ENCODE data around the gene EXOC3L4. TPM values are rescaled to one million over a fixed set of nuclear protein-coding genes. Genes with fewer than 3 reads are reported as not detected.

Gene EXOC3L4
- total and polyA plus RNA-seq, 2 donors (not counting 3 experiments of a cell fraction or from before 2014, with no cell fraction given): not detected

- no peak for DNase-seq (ENCODE audit: low read depth, low spot score)
Observed at GRCh38 chr14:103073876-103074728, 20.4 kb upstream of the EXOC3L4 start.

More at GRCh38 chr14:103073876-103074728, 20.4 kb upstream of the EXOC3L4 start:
- H3K36me3 ChIP-seq (ENCODE audit: control insufficient read depth in 2 of 2, extremely low read depth in 1 of 2, insufficient read depth in 2 of 2, low read length in 2 of 2): no peaks in the 10 kb centered on the region
- no peaks in the 10 kb centered on the region for H3K9me1 ChIP-seq (replicated peaks; ENCODE audit: control insufficient read depth, extremely low read depth, insufficient read depth, low read length)
- FAIRE-seq: no peak
- peaks cover 8% of the 10 kb centered on the region for H3K4me1 ChIP-seq (ENCODE audit: control insufficient read depth, extremely low read depth, insufficient read depth, low read length)
- H2AFZ ChIP-seq (ENCODE audit: low read depth, low read length): peak overlapping the region; percentile 89
- intact Hi-C loops (cut with micrococcal nuclease) (loop anchor here (2.0 kb wide), 1 partner anchor 111 kb away; no protein-coding TSS in a partner anchor), dilution Hi-C loops (cut with MboI; ENCODE audit: extremely low pct_ligation_motif_present, low sequenced_read_pairs) (no loop called here)
- TF ChIP-seq EZH2 (IDR thresholded peaks at IDR 0.05; ENCODE audit: borderline replicate concordance, low read depth, low read length, severe bottlenecking) (no peak), MAX (IDR thresholded peaks at IDR 0.05; ENCODE audit: insufficient read depth, insufficient read length) (no peak), POLR2AphosphoS5 (IDR thresholded peaks at IDR 0.05; ENCODE audit: insufficient read depth, low read depth, low read length) (no peak), JUN (IDR thresholded peaks at IDR 0.05; ENCODE audit: borderline replicate concordance, insufficient read depth, insufficient read length, low read depth) (no peak), POLR2A (IDR thresholded peaks at IDR 0.05; ENCODE audit: low read depth, low read length) (no peak), GATA2 (IDR thresholded peaks at IDR 0.05; ENCODE audit: insufficient read depth, insufficient read length, low read depth, low read length) (no peak), MYC (IDR thresholded peaks at IDR 0.05; ENCODE audit: low read depth, low read length) (no peak), FOS (IDR thresholded peaks at IDR 0.05; ENCODE audit: borderline replicate concordance, insufficient read depth, low read length) (no peak)
- TF ChIP-seq, protein P1, sequence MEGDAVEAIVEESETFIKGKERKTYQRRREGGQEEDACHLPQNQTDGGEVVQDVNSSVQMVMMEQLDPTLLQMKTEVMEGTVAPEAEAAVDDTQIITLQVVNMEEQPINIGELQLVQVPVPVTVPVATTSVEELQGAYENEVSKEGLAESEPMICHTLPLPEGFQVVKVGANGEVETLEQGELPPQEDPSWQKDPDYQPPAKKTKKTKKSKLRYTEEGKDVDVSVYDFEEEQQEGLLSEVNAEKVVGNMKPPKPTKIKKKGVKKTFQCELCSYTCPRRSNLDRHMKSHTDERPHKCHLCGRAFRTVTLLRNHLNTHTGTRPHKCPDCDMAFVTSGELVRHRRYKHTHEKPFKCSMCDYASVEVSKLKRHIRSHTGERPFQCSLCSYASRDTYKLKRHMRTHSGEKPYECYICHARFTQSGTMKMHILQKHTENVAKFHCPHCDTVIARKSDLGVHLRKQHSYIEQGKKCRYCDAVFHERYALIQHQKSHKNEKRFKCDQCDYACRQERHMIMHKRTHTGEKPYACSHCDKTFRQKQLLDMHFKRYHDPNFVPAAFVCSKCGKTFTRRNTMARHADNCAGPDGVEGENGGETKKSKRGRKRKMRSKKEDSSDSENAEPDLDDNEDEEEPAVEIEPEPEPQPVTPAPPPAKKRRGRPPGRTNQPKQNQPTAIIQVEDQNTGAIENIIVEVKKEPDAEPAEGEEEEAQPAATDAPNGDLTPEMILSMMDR (IDR thresholded peaks at IDR 0.05; ENCODE audit: extremely low read depth in 1 of 2, insufficient read depth in 1 of 2, low read depth in 1 of 2, low read length in 2 of 2): no peak
- ChIA-PET CTCF (interaction anchor here (0.5 to 2.0 kb wide), 13 partner anchors 8 to 218 kb away, joined by 3 to 17 read pairs (median 6); partner anchors contain the start of gene CDC42BPB), POLR2A (interaction anchor here (0.6 to 0.9 kb wide), 2 partner anchors 17 to 42 kb away, joined by 3 to 7 read pairs; no protein-coding TSS in a partner anchor)
- H3K27me3 ChIP-seq (ENCODE audit: control insufficient read depth in 2 of 2, insufficient read depth in 2 of 2, low read length in 2 of 2): no peaks in the 10 kb centered on the region
- H3K9me3 ChIP-seq (replicated peaks; ENCODE audit: control insufficient read depth, insufficient read depth, low read length): no peaks in the 10 kb centered on the region
- H3K27ac ChIP-seq (ENCODE audit: insufficient read depth, low read depth, low read length): no peak overlapping the region
- BruUV-seq (replicated peaks): no TSS peak
- H3K4me2 ChIP-seq (ENCODE audit: insufficient read depth, low read length): no peak overlapping the region
- no peak overlapping the region for H3K9ac ChIP-seq (replicated peaks; ENCODE audit: extremely low read depth, insufficient read depth, low read length)
- no peaks in the 10 kb centered on the region for H3K79me2 ChIP-seq (ENCODE audit: control insufficient read depth, insufficient read depth, low read length)
- no peaks in the 10 kb centered on the region for H4K20me1 ChIP-seq (replicated peaks; ENCODE audit: control insufficient read depth, extremely low read depth, insufficient read depth, low read length)
- H3K4me3 ChIP-seq (replicated peaks in 1 of 3; ENCODE audit: insufficient read depth in 1 of 3, low read depth in 1 of 3, low read length in 3 of 3): no peak overlapping the region
